ENCODE measurements around the gene GLIPR2. TPM values are rescaled to one million over a fixed set of nuclear protein-coding genes. Genes with fewer than 3 reads are reported as not detected.

GLIPR2 gene
- total and polyA plus RNA-seq, 2 donors (not counting 3 experiments of a cell fraction or from before 2014, with no cell fraction given) = 22.0 to 42.4 TPM

- Histone ChIP-seq H3K9ac (replicated peaks; ENCODE audit: extremely low read depth, insufficient read depth, low read length) (no peak overlapping the region), H3K4me1 (ENCODE audit: control insufficient read depth, extremely low read depth, insufficient read depth, low read length) (no peaks in the 10 kb centered on the region), H3K9me1 (replicated peaks; ENCODE audit: control insufficient read depth, extremely low read depth, insufficient read depth, low read length) (no peaks in the 10 kb centered on the region), H3K27ac (ENCODE audit: insufficient read depth, low read depth, low read length) (no peak overlapping the region), H3K79me2 (ENCODE audit: control insufficient read depth, insufficient read depth, low read length) (no peaks in the 10 kb centered on the region), H3K4me3 (replicated peaks in 1 of 3; ENCODE audit: insufficient read depth in 1 of 3, low read depth in 1 of 3, low read length in 3 of 3) (no peak overlapping the region), H3K9me3 (replicated peaks; ENCODE audit: control insufficient read depth, insufficient read depth, low read length) (no peaks in the 10 kb centered on the region), H3K36me3 (ENCODE audit: control insufficient read depth in 2 of 2, extremely low read depth in 1 of 2, insufficient read depth in 2 of 2, low read length in 2 of 2) (peaks cover 0 to 1% of the 10 kb centered on the region in 2 experiments), H4K20me1 (replicated peaks; ENCODE audit: control insufficient read depth, extremely low read depth, insufficient read depth, low read length) (no peaks in the 10 kb centered on the region), H3K27me3 (ENCODE audit: control insufficient read depth in 2 of 2, insufficient read depth in 2 of 2, low read length in 2 of 2) (no peaks in the 10 kb centered on the region), H3K4me2 (ENCODE audit: insufficient read depth, low read length) (no peak overlapping the region), H2AFZ (ENCODE audit: low read depth, low read length) (no peak overlapping the region)
- DNase-seq (ENCODE audit: low read depth, low spot score) = no peak
- ChIA-PET POLR2A (no interaction called here), CTCF (no interaction called here)
- TF ChIP-seq, protein P1, sequence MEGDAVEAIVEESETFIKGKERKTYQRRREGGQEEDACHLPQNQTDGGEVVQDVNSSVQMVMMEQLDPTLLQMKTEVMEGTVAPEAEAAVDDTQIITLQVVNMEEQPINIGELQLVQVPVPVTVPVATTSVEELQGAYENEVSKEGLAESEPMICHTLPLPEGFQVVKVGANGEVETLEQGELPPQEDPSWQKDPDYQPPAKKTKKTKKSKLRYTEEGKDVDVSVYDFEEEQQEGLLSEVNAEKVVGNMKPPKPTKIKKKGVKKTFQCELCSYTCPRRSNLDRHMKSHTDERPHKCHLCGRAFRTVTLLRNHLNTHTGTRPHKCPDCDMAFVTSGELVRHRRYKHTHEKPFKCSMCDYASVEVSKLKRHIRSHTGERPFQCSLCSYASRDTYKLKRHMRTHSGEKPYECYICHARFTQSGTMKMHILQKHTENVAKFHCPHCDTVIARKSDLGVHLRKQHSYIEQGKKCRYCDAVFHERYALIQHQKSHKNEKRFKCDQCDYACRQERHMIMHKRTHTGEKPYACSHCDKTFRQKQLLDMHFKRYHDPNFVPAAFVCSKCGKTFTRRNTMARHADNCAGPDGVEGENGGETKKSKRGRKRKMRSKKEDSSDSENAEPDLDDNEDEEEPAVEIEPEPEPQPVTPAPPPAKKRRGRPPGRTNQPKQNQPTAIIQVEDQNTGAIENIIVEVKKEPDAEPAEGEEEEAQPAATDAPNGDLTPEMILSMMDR (IDR thresholded peaks at IDR 0.05; ENCODE audit: extremely low read depth in 1 of 2, insufficient read depth in 1 of 2, low read depth in 1 of 2, low read length in 2 of 2) = no peak
- TF ChIP-seq FOS (IDR thresholded peaks at IDR 0.05; ENCODE audit: borderline replicate concordance, insufficient read depth, low read length) (no peak), POLR2A (IDR thresholded peaks at IDR 0.05; ENCODE audit: low read depth, low read length) (no peak), MYC (IDR thresholded peaks at IDR 0.05; ENCODE audit: low read depth, low read length) (no peak)
- BruUV-seq (replicated peaks) = no TSS peak
- intact Hi-C loops (cut with micrococcal nuclease) (no loop called here), dilution Hi-C loops (cut with MboI; ENCODE audit: extremely low pct_ligation_motif_present, low sequenced_read_pairs) (no loop called here)
- no peak for FAIRE-seq
These were observed 15.8 kb upstream of the GLIPR2 start for GRCh38 chr9:36120705-36121104.

GRCh38 chr9:36121971-36122370 lies 14.6 kb upstream of the GLIPR2 start:
- ChIA-PET POLR2A (no interaction called here), CTCF (no interaction called here)
- FAIRE-seq (no peak), DNase-seq (ENCODE audit: low read depth, low spot score) (no peak)
- TF ChIP-seq, protein P1 (IDR thresholded peaks at IDR 0.05; ENCODE audit: extremely low read depth in 1 of 2, insufficient read depth in 1 of 2, low read depth in 1 of 2, low read length in 2 of 2) = no peak
- TF ChIP-seq FOS (IDR thresholded peaks at IDR 0.05; ENCODE audit: borderline replicate concordance, insufficient read depth, low read length) (no peak), EZH2 (IDR thresholded peaks at IDR 0.05; ENCODE audit: borderline replicate concordance, low read depth, low read length, severe bottlenecking) (no peak), POLR2AphosphoS5 (IDR thresholded peaks at IDR 0.05; ENCODE audit: insufficient read depth, low read depth, low read length) (no peak), JUN (IDR thresholded peaks at IDR 0.05; ENCODE audit: borderline replicate concordance, insufficient read depth, insufficient read length, low read depth) (no peak), MYC (IDR thresholded peaks at IDR 0.05; ENCODE audit: low read depth, low read length) (no peak)
- no peak overlapping the region for H3K4me3 ChIP-seq (replicated peaks in 1 of 3; ENCODE audit: insufficient read depth in 1 of 3, low read depth in 1 of 3, low read length in 3 of 3)
- no TSS peak for BruUV-seq (replicated peaks)
- H3K9me1 ChIP-seq (replicated peaks; ENCODE audit: control insufficient read depth, extremely low read depth, insufficient read depth, low read length) = no peaks in the 10 kb centered on the region
- no peak overlapping the region for H3K4me2 ChIP-seq (ENCODE audit: insufficient read depth, low read length)
- no peak overlapping the region for H3K9ac ChIP-seq (replicated peaks; ENCODE audit: extremely low read depth, insufficient read depth, low read length)
- intact Hi-C loops (cut with micrococcal nuclease) = no loop called here
- H3K4me1 ChIP-seq (ENCODE audit: control insufficient read depth, extremely low read depth, insufficient read depth, low read length) = no peaks in the 10 kb centered on the region
- H4K20me1 ChIP-seq (replicated peaks; ENCODE audit: control insufficient read depth, extremely low read depth, insufficient read depth, low read length) = no peaks in the 10 kb centered on the region
- H2AFZ ChIP-seq (ENCODE audit: low read depth, low read length) = no peak overlapping the region
- H3K9me3 ChIP-seq (replicated peaks; ENCODE audit: control insufficient read depth, insufficient read depth, low read length) = no peaks in the 10 kb centered on the region
- no peaks in the 10 kb centered on the region for H3K27me3 ChIP-seq (ENCODE audit: control insufficient read depth in 2 of 2, insufficient read depth in 2 of 2, low read length in 2 of 2)
- dilution Hi-C loops (cut with MboI; ENCODE audit: extremely low pct_ligation_motif_present, low sequenced_read_pairs) = no loop called here
- H3K79me2 ChIP-seq (ENCODE audit: control insufficient read depth, insufficient read depth, low read length) = no peaks in the 10 kb centered on the region
- no peak overlapping the region for H3K27ac ChIP-seq (ENCODE audit: insufficient read depth, low read depth, low read length)
- H3K36me3 ChIP-seq (ENCODE audit: control insufficient read depth in 2 of 2, extremely low read depth in 1 of 2, insufficient read depth in 2 of 2, low read length in 2 of 2) = peaks cover 0 to 1% of the 10 kb centered on the region in 2 experiments
